GM10248 (cell line): ENCODE measurements around the gene LOXL1.

Experiments used
- CTCF ChIA-PET: fragments of 300-600 bp; sonication (Branson Sonifier 250); formaldehyde crosslinking; extraction: SDS; loops from one replicate; lab custom pipeline; 2021; ENCODE audit warnings: antibody characterized with exemption; lab: Yijun Ruan, JAX
- POLR2A ChIA-PET: fragments of 350-650 bp; sonication (Branson Sonifier 250); formaldehyde crosslinking; extraction: SDS; loops from one replicate; lab custom pipeline; 2020; ENCODE audit warnings: antibody characterized with exemption; lab: Yijun Ruan, JAX
- DNase-seq: peaks from one replicate; pipeline ENCODE4 v3.0.0; 2012; ENCODE audit errors: extremely low spot score
- TF ChIP-seq, protein P1 (sequence below): IDR thresholded peaks from 2 replicates; pipeline ENCODE4 v1.5.1; 2012; ENCODE audit warnings: mild to moderate bottlenecking, low read depth; ENCODE audit errors: extremely low read depth, missing control alignments, control extremely low read depth

The LOXL1 gene

DNA sequence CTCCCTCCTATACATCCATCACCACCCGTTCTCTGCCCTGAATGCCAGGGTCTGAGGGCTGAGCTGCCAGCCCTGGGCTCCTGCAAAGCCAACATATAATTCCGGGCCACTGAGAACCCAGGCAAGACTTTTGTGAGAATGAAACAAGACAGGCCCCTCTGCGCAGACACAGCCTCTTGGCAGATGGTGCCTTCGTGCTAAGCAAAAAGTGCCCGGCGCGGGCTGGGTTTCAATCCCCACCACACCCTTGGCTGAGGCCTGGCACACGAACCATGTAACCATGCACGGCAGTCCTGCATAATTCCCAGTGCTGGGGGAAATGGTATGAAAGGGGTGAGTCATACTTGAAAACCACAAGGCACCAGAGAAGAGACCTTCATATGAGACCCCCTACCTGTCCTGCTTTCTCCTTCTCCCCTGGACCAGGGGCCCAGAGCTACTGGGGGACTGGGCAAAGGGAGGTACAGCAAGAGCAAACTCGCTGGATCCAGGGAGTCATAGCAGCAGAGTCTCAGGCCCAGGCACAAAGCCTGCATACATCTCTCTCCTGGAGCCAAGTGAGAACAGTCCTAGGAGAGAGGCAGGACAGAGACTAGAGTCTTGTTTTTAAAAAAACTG is 26.1 kb upstream of the LOXL1 start:
- DNase-seq: no peak
- CTCF ChIA-PET: interaction anchor here (1.4 kb wide), 1 partner anchor 8 kb away, joined by 4 read pairs; no protein-coding TSS in a partner anchor
- POLR2A ChIA-PET: no interaction called here
- TF ChIP-seq, protein P1, sequence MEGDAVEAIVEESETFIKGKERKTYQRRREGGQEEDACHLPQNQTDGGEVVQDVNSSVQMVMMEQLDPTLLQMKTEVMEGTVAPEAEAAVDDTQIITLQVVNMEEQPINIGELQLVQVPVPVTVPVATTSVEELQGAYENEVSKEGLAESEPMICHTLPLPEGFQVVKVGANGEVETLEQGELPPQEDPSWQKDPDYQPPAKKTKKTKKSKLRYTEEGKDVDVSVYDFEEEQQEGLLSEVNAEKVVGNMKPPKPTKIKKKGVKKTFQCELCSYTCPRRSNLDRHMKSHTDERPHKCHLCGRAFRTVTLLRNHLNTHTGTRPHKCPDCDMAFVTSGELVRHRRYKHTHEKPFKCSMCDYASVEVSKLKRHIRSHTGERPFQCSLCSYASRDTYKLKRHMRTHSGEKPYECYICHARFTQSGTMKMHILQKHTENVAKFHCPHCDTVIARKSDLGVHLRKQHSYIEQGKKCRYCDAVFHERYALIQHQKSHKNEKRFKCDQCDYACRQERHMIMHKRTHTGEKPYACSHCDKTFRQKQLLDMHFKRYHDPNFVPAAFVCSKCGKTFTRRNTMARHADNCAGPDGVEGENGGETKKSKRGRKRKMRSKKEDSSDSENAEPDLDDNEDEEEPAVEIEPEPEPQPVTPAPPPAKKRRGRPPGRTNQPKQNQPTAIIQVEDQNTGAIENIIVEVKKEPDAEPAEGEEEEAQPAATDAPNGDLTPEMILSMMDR: no peak

- POLR2A ChIA-PET: no interaction called here
- no peak for DNase-seq
- TF ChIP-seq, protein P1: no peak
- CTCF ChIA-PET: interaction anchor here (1.4 to 1.8 kb wide), 2 partner anchors 9 to 27 kb away, joined by 4 to 8 read pairs; no protein-coding TSS in a partner anchor
These were observed 25.0 kb upstream of the LOXL1 start for GRCh38 chr15:73901126-73901810.

GRCh38 chr15:73902121-73903020 is 23.9 kb upstream of the LOXL1 start:
- no peak for DNase-seq
- POLR2A ChIA-PET: no interaction called here
- CTCF ChIA-PET: interaction anchor here (1.7 to 1.8 kb wide), 2 partner anchors 8 to 28 kb away, joined by 6 to 8 read pairs; no protein-coding TSS in a partner anchor
- TF ChIP-seq, protein P1: no peak

GRCh38 chr15:73904026-73904815 is 22.0 kb upstream of the LOXL1 start:
- no peak for DNase-seq
- ChIA-PET POLR2A (no interaction called here), CTCF (interaction anchor here (5.7 kb wide), 1 partner anchor 12 kb away, joined by 50 read pairs; no protein-coding TSS in a partner anchor)
- TF ChIP-seq, protein P1: no peak

DNA sequence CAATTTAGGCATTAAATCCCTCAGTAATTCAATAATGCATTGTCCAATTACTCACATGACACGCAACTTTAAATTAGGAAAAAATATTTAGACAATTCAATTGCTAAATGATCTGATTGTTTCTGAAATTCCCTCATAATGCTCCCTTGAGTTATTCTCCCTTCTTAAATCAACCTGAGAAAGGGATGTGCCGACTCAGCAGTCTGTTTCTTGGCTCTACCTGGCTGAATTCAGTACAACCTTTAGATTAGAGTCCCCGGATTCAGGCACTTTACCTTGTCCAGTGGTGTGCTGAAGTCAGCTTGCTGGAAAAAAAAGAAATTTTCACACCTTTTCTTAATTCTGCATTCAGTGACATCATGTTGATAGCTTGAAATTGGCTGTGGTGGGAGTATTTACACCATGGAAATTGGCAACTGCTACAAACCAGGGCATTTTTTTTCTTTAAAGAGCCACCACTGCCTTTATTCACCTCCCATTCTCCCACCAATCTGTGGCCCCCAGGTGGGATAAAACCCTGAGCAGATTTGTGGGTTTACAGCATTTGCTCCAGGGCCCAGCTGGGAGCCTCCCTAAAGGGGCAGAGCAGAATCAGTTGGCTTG is 20.9 kb upstream of the LOXL1 start:
- CTCF ChIA-PET: interaction anchor here (2.4 to 7.4 kb wide), 3 partner anchors 13 to 46 kb away, joined by 7 to 112 read pairs (median 50); partner anchors contain the start of gene TBC1D21
- TF ChIP-seq, protein P1: no peak
- DNase-seq: no peak
- POLR2A ChIA-PET: no interaction called here
